HG03064 (cell line): Measurements from ENCODE around the gene CAPN13.

Experiments used
- ATAC-seq: cut with Tn5 transposase; IDR thresholded peaks from one replicate; pipeline ENCODE4 v1.9.1; 2021; ENCODE audit warnings: low read depth; ENCODE audit not compliant: unreplicated experiment

The CAPN13 gene, protein sequence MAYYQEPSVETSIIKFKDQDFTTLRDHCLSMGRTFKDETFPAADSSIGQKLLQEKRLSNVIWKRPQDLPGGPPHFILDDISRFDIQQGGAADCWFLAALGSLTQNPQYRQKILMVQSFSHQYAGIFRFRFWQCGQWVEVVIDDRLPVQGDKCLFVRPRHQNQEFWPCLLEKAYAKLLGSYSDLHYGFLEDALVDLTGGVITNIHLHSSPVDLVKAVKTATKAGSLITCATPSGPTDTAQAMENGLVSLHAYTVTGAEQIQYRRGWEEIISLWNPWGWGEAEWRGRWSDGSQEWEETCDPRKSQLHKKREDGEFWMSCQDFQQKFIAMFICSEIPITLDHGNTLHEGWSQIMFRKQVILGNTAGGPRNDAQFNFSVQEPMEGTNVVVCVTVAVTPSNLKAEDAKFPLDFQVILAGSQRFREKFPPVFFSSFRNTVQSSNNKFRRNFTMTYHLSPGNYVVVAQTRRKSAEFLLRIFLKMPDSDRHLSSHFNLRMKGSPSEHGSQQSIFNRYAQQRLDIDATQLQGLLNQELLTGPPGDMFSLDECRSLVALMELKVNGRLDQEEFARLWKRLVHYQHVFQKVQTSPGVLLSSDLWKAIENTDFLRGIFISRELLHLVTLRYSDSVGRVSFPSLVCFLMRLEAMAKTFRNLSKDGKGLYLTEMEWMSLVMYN

GRCh38 chr2:30807249-30807648, at the start of gene CAPN13:
TSS of gene CAPN13 (minus strand) at chr2:30807446. CDS start at chr2:30787325, 20,121 bp downstream.
- ATAC-seq, result no peak

DNA sequence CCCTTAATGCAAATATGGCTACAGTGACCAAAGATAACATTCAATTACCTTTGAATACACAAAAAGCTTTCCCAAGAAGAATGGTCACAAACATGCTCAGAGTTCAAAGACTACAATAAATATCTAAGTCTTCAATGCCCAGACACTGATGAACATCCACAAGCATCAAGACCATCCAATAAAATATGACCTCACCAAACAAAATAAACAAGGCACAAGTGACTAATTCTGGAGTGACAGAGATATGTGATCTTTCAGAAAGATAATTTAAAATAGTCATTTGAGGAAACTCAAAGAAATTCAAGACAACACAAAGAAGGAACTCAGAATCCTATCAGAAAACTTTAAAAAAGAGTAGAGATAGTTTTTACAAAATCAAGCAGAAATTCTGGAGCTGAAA, 40.6 kb upstream of the CAPN13 start:
- ATAC-seq, result no peak

DNA sequence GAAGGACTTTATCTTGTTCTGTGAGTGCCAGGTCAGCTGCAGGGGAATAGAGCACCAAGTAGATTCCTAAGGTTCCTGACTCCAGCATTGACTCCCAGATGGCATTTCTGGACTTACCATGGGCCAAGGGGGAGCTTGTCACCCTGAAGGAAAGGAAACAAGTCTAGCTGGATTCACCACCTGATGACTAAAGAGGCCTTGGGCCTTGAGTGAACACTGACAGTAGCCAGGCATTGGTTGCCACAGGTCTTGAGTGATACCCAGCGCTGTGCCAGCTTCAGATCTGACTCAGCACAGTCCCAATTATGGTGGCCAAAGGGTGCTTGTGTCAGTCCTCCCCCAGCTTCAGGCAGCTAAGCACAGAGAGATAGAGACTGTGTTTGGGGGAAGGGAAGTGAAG, 40.1 kb upstream of the CAPN13 start:
- no peak for ATAC-seq

DNA sequence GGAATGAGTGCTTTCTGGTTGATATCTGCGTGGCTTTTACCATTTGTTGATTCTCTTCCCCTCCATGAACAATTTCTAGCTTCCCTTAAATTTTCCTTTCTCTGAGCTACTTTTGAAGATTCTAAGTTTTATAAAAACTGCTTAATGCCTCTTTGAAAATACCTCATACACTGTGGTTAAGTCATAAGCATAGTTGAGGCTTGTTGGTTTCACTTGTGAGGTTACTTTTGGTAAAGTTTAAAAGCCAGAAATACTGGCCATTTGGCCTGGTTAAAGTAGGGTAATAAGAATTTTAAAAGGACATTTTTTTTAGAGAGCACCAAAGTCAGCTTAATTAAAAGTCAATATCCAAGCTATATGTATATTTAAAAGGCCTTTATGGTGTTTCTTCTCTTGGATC, 21.3 kb upstream of the CAPN13 start:
- no peak for ATAC-seq

DNA sequence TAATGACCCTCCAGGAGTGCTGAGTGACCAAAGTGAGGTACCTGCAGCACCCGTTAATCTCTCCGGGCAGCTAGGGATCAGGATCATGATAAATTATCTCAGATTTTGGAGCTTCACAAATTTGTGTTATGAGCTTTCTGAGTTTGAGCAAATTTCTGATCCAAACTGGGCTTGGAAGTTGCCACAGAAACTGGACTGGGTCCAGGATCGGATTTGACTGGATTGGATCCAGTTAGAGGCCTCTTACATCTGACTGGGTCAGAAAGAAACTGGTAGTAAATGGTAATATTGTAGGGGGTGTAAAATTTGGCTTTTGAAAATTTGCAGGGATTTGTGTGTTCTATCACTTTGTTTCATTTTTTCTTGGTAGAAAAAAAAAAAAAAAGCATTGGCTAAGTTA, 19.7 kb upstream of the CAPN13 start:
- no peak for ATAC-seq

- ATAC-seq, result no peak
These were observed 19.2 kb upstream of the CAPN13 start for GRCh38 chr2:30826481-30826880.

DNA sequence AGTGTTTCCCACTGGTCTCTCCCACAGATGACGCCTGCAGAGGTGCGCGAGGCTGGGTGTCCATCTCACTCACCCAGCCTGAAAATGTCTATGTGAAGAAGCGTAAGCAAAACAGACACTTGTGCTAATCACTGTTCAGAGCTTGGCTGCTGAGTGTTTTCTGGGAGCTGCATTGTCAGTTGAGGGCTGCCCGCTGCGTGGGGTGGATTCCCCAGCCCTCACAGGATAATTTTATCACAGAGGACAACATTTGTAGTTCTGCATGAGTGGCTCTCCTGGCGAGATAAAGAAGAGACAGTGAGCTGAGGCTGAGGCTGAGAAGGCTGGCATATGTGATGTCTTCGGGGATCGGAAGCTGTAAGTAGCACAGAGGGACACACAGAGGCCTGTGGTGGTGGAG, 16.2 kb upstream of the CAPN13 start:
- no peak for ATAC-seq

DNA sequence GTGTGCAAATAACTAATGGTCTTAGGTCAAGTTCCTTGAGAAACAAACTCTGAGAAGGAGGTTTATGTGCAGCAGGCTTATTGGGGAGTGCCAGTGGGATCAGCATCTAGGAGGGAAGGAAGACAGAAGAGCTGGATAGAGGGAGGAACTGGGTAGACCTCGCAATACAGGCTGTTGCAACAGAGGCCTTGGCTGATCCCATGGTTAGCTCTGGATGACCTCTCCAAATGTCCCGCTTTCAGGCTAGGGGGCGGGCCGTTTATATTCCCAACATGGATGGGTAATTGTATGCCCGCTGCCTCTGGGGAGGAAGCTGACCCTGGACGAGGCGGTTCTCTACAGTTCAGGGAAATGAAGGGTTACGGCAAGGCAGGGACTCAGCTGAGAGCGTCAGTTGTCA, 14.7 kb upstream of the CAPN13 start:
- ATAC-seq, result no peak

DNA sequence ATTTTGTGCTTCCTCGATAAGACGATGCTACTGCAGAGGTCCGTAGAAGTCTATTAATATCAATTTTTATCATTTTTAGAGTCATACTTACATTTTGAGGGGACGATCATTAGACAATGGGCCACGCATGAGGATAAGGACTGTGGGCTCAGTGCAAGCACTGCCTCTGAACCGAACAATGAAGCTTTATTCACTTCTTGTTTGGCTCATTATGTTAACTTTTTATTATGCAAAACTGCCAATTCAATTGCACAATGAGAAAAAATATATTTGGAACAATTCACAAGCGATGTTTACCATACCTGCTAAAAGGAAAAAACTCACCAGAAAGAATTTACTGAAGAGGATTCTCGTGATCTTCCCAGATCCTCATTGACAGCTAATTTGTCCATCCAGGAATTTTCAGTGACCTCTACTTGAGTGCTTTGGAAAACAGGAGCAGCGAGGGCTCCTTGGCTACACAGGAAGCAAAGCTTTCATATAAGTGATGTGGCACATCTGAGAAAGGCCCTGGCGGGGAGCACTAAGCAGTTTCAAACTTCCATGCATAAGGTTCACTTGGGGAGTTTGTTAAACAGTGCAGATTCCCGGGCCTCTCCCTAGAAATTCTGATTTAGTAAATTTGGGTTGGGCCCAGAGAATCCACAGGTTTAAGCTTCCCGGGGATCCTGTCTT, 13.3 kb upstream of the CAPN13 start:
- no peak for ATAC-seq

- ATAC-seq, result no peak
These were observed 2.7 kb upstream of the CAPN13 start for GRCh38 chr2:30809938-30810337.

DNA sequence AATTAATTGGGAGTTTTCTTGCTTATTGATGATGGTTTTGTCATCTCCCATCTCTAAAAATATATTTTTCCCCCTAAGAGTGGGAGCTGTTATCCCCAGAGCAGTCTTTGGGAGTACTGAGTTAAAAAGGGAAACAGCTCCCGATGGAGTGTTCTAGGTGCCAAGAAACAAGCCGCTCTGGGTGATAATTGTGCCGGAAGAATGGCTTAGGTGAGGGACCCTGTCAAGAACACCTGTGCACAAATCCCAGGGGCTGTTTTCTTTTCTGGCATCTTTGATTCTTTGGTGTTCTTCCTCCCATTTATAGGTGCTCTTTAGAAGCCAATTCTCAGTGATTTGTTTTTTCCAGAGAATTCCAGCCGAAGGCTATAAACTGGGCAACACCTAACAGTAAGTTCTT, 1.4 kb upstream of the CAPN13 start:
- no peak for ATAC-seq

GRCh38 chr2:30803281-30803680, 4.0 kb downstream of the CAPN13 start:
- no peak for ATAC-seq

- no peak for ATAC-seq
These were observed 4.6 kb downstream of the CAPN13 start for GRCh38 chr2:30802611-30803010.

DNA sequence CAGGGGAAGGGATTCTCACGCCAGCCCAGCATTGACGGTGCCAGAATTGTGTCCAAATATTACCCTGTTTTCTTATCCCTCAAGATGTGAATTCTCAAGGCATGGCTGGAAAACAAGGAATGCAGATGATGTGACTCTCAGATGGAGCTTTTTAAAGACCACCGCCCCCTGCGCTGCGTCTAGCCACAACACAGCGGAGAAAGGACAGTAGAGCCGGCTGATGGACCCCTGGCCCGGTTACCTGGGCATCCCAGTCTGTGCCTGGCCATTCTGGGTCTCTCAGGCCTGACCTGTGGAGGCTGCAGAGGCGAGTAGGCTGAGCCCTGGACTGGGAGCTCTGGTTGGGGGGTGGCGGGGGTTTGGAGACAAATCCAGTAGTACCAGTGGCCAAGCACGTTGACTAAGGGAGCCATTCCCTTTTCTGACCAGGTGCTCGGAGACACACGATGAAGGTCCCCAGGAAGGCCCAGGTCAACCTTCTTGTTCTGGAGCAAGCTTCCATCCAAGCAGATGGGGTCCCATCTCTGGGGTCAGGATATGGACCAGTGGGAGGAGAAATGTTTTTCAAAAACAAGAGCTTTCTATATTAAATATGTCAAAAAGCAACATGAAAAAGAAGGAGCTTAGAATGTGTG, 5.3 kb downstream of the CAPN13 start:
- ATAC-seq, result no peak

GRCh38 chr2:30800159-30800558, 7.1 kb downstream of the CAPN13 start:
- ATAC-seq, result no peak

GRCh38 chr2:30799366-30799765, 7.9 kb downstream of the CAPN13 start:
- no peak for ATAC-seq

GRCh38 chr2:30798536-30798991, 8.7 kb downstream of the CAPN13 start:
- no peak for ATAC-seq

DNA sequence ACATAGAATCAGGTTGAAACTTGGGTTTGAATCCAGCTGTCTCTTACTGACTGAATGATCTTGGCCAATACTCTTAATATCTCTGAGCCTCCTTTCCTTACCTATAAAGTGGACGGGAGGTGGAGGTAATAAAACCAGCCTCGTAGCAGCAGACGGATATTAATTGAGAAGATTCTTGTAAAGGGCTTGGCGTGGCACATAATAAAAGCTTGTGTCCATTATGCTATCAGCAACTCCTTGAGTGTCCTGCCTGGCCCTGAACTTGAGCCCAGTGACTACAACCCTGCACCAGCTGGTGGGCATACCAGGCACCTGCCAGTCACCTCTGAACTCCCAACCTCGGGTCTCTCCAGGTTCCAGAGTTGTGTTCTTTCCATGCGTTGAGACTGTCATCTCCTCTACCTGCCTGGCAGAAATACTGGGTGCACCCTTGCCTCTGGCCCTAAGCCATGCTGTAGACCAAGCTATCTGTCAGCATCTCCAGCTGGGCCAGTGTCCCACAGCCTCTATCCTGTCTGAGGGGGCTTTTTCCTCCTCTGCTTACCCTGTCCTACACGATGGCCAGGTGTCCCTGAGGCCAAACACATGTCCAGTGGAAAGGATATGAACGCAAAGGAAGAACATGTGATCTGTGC, 9.7 kb downstream of the CAPN13 start:
- no peak for ATAC-seq

DNA sequence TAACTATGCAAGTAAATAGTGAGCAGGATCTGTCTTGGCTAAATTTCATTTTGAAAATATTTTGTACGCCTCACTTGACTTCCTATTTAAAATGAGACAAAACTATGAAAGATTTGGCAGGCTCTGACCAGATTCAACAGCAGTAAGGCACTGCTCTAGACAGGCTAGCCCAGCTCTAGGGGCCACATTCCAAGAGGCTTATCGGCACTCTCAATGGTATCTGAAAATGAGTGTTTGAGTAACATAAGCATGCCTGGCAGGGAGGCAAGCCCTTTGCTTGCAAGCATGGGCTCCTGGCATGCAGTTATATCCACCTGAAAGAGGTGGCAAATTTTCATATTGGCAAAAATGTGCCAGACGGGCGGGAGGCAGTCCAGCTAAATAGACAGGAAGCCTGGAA, 10.5 kb downstream of the CAPN13 start:
- ATAC-seq, result no peak

- ATAC-seq, result no peak
These were observed 14.7 kb downstream of the CAPN13 start for GRCh38 chr2:30792521-30792920.

- no peak for ATAC-seq
These were observed 16.4 kb downstream of the CAPN13 start for GRCh38 chr2:30790879-30791278.
